Astrocyte of the cerebellum (primary cell): Measurements from ENCODE around the gene NFKB1.

ENCODE experiments used
- DNase-seq: peaks from one replicate; pipeline ENCODE4 v3.0.0-alpha.2; 2011; ENCODE audit warnings: low read depth
- H3K4me3 ChIP-seq: 2 replicates; pipeline ENCODE4 v1.5.1; 2011; ENCODE audit warnings: mild to moderate bottlenecking, low read depth, low read length, moderate library complexity
- in situ Hi-C: cut with HindIII; loops from 2 replicates; pipeline ENCODE4 v1.10.0; 2017; ENCODE audit warnings: low sequenced_read_pairs
- TF ChIP-seq, protein P1 (sequence below): IDR thresholded peaks from 2 replicates; pipeline ENCODE4 v1.5.1; 2012; ENCODE audit warnings: low read length, low read depth, moderate library complexity, mild to moderate bottlenecking; ENCODE audit errors: missing control alignments

Gene NFKB1

DNA sequence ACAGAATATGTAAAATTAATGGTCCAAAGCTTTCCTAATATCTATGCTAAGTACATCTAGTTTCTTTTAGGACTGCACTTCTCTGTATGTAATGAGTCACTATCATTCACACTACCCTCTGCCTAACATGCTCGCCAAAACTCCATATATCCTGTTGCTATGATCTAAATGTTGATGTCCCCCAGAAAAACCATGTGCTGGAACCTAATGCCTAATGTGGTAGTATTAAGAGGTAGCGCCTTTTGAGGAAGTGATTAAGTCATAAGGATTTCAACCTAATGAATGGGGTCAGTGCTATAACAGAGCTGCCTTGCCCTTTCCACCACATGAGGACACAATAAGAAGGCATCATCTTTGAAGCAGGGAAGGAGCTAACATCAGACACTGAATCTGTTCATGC is 34.9 kb upstream of the NFKB1 start:
- in situ Hi-C loops, result no loop called here
- no peak for DNase-seq
- no peak overlapping the region for H3K4me3 ChIP-seq
- TF ChIP-seq, protein P1, sequence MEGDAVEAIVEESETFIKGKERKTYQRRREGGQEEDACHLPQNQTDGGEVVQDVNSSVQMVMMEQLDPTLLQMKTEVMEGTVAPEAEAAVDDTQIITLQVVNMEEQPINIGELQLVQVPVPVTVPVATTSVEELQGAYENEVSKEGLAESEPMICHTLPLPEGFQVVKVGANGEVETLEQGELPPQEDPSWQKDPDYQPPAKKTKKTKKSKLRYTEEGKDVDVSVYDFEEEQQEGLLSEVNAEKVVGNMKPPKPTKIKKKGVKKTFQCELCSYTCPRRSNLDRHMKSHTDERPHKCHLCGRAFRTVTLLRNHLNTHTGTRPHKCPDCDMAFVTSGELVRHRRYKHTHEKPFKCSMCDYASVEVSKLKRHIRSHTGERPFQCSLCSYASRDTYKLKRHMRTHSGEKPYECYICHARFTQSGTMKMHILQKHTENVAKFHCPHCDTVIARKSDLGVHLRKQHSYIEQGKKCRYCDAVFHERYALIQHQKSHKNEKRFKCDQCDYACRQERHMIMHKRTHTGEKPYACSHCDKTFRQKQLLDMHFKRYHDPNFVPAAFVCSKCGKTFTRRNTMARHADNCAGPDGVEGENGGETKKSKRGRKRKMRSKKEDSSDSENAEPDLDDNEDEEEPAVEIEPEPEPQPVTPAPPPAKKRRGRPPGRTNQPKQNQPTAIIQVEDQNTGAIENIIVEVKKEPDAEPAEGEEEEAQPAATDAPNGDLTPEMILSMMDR, result no peak

DNA sequence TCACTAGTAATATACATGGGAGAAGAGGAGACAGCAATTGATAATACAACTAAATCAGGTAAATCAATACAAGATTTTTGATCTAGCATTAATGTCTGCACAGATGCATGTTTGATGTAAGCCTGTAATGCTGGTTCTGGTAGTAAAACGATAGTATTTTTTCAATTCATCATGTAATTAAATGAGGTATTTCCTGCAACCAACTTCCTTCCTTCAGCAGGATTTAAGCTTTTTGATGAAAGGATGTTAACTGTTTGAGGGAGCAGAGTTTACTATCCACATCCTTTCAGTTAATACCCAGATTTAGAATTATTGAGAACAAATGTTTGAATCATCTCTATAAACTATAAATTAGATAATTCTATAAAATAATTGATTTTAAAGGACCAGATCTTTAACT is 31.4 kb upstream of the NFKB1 start:
- no peak overlapping the region for H3K4me3 ChIP-seq
- in situ Hi-C loops, result no loop called here
- DNase-seq, result no peak
- TF ChIP-seq, protein P1, result no peak

DNA sequence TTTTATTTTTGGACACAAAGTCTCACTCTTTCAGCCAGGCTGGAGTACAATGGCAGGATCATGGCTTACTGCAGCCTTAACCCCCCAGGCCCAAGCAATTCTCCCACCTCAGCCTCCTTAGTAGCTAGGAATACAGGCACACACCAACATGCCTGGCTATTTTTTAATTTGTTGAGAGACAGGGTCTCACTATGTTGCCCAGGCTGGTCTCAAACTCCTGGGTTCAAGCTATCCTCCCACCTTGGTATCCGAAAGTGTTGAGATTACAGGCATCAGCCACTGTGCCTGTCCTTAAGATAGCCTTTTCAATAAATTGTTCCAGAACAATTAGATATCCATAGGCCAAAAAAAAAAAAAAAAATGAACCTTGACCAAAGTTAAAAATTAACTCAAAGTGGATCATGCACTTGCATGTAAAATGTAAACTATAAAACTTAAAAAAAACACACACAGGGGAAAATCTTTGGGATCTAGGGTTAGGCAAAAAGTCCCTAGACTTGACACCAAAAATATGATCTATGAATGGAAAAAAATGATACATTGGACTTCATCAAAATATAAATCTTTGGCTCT is 28.6 kb upstream of the NFKB1 start:
- TF ChIP-seq, protein P1, result no peak
- no peak overlapping the region for H3K4me3 ChIP-seq
- no peak for DNase-seq
- in situ Hi-C loops, result no loop called here

DNA sequence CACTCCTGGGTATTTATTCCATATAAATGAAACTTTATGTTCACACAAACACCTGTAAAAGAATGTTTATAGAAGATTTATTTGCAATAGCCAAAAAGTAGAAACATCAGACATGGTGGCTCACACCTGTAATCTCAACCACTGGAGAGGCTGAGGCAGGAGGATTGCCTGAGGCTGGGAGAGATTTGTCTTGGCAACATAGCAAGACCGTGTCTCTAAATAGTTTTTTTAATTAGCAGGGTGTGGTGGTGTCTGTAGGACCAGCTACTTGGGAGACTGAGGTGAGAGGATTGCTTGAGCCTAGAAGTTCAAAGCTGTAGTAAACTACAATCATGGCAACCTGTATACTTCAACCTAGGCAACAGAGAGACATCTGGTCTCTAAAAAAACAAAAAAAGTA is 27.7 kb upstream of the NFKB1 start:
- TF ChIP-seq, protein P1, result no peak
- DNase-seq, result no peak
- in situ Hi-C loops, result no loop called here
- H3K4me3 ChIP-seq, result no peak overlapping the region

DNA sequence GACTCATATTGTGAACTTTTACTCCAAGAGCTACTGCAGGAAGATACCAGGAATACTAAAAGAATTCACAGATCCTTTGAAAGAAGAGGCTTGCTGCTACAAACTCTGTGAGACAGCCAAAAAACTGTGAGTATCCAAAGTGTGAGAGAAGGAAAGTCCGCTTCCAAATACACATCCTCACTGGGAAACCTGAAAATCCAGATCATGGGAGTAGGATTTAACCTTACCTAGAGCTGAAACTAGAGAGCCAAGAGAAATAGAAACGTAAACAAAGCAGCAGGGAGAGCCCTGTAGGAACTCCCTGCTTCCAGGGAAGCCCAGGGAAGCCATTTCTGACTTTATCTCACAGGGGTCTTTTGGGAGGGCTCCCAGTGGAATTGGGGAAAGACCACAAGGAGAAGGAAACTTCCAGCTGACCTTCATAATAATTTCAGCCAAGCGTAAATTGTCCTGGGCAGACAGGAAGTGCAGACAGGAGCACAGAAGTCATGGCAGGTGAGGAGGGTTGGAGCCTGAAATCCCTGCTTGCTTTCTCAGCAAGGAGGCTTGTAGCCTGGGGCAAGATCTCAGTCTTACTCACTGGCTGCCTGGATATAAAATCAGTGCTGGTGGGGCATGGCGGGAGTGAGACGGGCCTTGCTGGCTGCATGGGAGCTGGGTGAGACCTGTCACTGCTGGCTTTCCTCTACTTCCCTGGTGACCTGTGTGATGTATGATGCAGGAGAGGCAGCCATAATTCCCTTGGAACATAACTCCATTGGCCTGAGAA is 26.2 kb upstream of the NFKB1 start:
- in situ Hi-C loops, result no loop called here
- DNase-seq, result no peak
- no peak overlapping the region for H3K4me3 ChIP-seq
- TF ChIP-seq, protein P1, result no peak

DNA sequence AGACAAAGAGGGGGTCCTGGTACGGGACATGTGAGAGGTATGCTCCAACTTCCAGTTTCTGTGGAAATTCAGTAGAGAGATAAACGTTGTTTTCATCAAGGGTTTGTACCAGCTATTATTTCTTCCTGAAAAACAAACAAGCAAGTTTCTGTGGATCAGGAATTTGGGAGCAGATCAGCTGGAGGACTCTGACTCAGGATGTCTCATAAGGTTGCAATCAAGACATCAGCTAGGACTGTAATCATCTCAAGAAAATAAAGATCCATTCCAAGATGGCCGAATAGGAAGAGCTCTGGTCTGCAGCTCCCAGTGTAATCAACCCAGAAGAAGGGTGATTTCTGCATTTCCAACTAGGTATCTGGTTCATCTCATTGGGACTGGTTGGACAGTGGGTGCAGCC is 23.5 kb upstream of the NFKB1 start:
- H3K4me3 ChIP-seq, result no peak overlapping the region
- TF ChIP-seq, protein P1, result no peak
- in situ Hi-C loops, result no loop called here

More for the DNA sequence above, 23.5 kb upstream of the NFKB1 start:
- no peak for DNase-seq
